Stomach (tissue), 9 donors: ENCODE data around the gene PPP1R9B. TPM values are rescaled to one million over a fixed set of nuclear protein-coding genes. Genes with fewer than 3 reads are reported as not detected.

Experiments used
- DNase-seq, 2 donors: peaks; one replicate each; pipeline versions ENCODE4 v3.0.0 to v3.0.0-alpha.2; 2013 to 2019
- H3K27ac ChIP-seq, 5 donors: fragments of 200-600 bp in 4 of 5; sonication (generic) in 4 of 5; one replicate each; pipeline ENCODE4 v1.5.1; 2013 to 2019; ENCODE audit warnings: mild to moderate bottlenecking in 1 of 5, moderate library complexity in 1 of 5
- H3K27me3 ChIP-seq, 3 donors: fragments of 200-600 bp; sonication (generic); one replicate each; pipeline ENCODE4 v1.5.1; 2017 to 2019; ENCODE audit warnings: mixed run types in 1 of 3
- H3K36me3 ChIP-seq, 4 donors: fragments of 200-600 bp; sonication (generic); 1 replicate in 3 of 4; 2 replicates in 1 of 4; pipeline ENCODE4 v1.5.1; 2016 to 2019
- H3K4me1 ChIP-seq, 4 donors: fragments of 200-600 bp; sonication (generic); one replicate each; pipeline ENCODE4 v1.5.1; 2016 to 2019
- H3K4me3 ChIP-seq, 4 donors: fragments of 200-600 bp; sonication (generic) in 3 of 4; one replicate each; pipeline ENCODE4 v1.5.1; 2016 to 2019; ENCODE audit warnings: mild to moderate bottlenecking in 1 of 4
- H3K9me3 ChIP-seq, 4 donors: fragments of 200-600 bp; sonication (generic); one replicate each; pipeline ENCODE4 v1.5.1; 2016 to 2019
- EP300 ChIP-seq: sonication (generic); formaldehyde crosslinking; IDR thresholded peaks from one replicate; pipeline ENCODE4 v1.6.1; 2017; ENCODE audit warnings: antibody characterized with exemption
- POLR2A ChIP-seq, 4 donors: fragments of 450-650 bp; IDR thresholded peaks; one replicate each; pipeline ENCODE4 v1.6.1; 2016; ENCODE audit warnings: antibody characterized with exemption in 4 of 4, control low read depth in 2 of 4, mild to moderate bottlenecking in 1 of 4, moderate library complexity in 1 of 4
- POLR2AphosphoS5 ChIP-seq, 3 donors: sonication (generic); formaldehyde crosslinking; IDR thresholded peaks; one replicate each; pipeline ENCODE4 v1.6.1; 2016; ENCODE audit warnings: antibody characterized with exemption in 3 of 3
- WGBS, 5 donors: extraction: QIAGEN DNeasy Blood & Tissue Kit in 3 of 5; methylation state at CpG; one replicate each; pipeline versions ENCODE4 v1.1.5 to v1.1.7; 2013 to 2018; 5-methylcytosine and 5-hydroxymethylcytosine counted together
- intact Hi-C: fragments of 100-400 bp; cut with DNase I; formaldehyde crosslinking; loops from one replicate; pipeline ENCODE4 v1.15.1; 2023; ENCODE audit warnings: low total_unique reads
- polyA plus RNA-seq, 3 donors: library from polyadenylated mRNA; stranded (reverse); fragments of 200-250 nt; gene quantifications; one replicate each; pipeline ENCODE4 v1.2.3, GENCODE V29; 2013
- total RNA-seq, 5 donors: library from RNA; depleted of rRNA; stranded (reverse); fragments of >200 nt; gene quantifications; one replicate each; pipeline versions ENCODE4 v1.1.0 to v1.2.3, GENCODE V29; 2014 to 2016
- TF ChIP-seq, protein P1 (sequence below), 7 experiments: fragments of 450-650 bp in 4 of 7; fragments of 200-600 bp in 3 of 7; sonication (generic) in 3 of 7; IDR thresholded peaks; one replicate each; pipeline ENCODE4 v1.5.1; 2016 to 2019; ENCODE audit warnings: antibody characterized with exemption in 7 of 7, control low read depth in 2 of 7, mild to moderate bottlenecking in 1 of 7
- donor health status: healthy with polysubstance abuse.
- donor health status: Bipolar disorder and iron deficiency.
- donor health status: healthy.

The PPP1R9B gene
- total and polyA plus RNA-seq, 8 donors, result 11.6 to 64.2 (median 18.9) TPM

- H3K9me3 ChIP-seq, result no peaks in the 10 kb centered on the region
- peaks cover 66 to 91% (median 84%) of the 10 kb centered on the region in 4 donors for H3K4me1 ChIP-seq
- peak overlapping the region; percentile 80 to 97 (median 92) for H3K27ac ChIP-seq
- H3K36me3 ChIP-seq, result peaks cover 5 to 14% (median 11%) of the 10 kb centered on the region in 4 donors
- DNase-seq, result peak; percentile 77 to 89
- H3K27me3 ChIP-seq, result no peaks in the 10 kb centered on the region
- intact Hi-C loops, result no loop called here
- TF ChIP-seq, protein P1, sequence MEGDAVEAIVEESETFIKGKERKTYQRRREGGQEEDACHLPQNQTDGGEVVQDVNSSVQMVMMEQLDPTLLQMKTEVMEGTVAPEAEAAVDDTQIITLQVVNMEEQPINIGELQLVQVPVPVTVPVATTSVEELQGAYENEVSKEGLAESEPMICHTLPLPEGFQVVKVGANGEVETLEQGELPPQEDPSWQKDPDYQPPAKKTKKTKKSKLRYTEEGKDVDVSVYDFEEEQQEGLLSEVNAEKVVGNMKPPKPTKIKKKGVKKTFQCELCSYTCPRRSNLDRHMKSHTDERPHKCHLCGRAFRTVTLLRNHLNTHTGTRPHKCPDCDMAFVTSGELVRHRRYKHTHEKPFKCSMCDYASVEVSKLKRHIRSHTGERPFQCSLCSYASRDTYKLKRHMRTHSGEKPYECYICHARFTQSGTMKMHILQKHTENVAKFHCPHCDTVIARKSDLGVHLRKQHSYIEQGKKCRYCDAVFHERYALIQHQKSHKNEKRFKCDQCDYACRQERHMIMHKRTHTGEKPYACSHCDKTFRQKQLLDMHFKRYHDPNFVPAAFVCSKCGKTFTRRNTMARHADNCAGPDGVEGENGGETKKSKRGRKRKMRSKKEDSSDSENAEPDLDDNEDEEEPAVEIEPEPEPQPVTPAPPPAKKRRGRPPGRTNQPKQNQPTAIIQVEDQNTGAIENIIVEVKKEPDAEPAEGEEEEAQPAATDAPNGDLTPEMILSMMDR (IDR thresholded peaks at IDR 0.05), result peak in 2 of 7 experiments; percentile 7 to 29
- peak in 2 of 3 donors; percentile 24 to 54 for TF ChIP-seq POLR2AphosphoS5 (IDR thresholded peaks at IDR 0.05)
- no peak for TF ChIP-seq POLR2A (IDR thresholded peaks at IDR 0.05)
- TF ChIP-seq EP300, result no peak
- H3K4me3 ChIP-seq, result peak overlapping the region; percentile 75 to 93 (median 85)
- WGBS, 5 donors, result 0 to 2% (median 1%) methylated on average over 41 to 123 of the region's 123 CpGs
Measured at GRCh38 chr17:50149417-50150353, 792 bp downstream of the PPP1R9B start.

- intact Hi-C loops, result no loop called here
- peaks cover 60 to 91% (median 85%) of the 10 kb centered on the region in 4 donors for H3K4me1 ChIP-seq
- WGBS, 5 donors, result 0 to 2% (median 1%) methylated on average over 9 to 30 of the region's 30 CpGs
Measured at GRCh38 chr17:50149091-50149416, 1.4 kb downstream of the PPP1R9B start.

DNA sequence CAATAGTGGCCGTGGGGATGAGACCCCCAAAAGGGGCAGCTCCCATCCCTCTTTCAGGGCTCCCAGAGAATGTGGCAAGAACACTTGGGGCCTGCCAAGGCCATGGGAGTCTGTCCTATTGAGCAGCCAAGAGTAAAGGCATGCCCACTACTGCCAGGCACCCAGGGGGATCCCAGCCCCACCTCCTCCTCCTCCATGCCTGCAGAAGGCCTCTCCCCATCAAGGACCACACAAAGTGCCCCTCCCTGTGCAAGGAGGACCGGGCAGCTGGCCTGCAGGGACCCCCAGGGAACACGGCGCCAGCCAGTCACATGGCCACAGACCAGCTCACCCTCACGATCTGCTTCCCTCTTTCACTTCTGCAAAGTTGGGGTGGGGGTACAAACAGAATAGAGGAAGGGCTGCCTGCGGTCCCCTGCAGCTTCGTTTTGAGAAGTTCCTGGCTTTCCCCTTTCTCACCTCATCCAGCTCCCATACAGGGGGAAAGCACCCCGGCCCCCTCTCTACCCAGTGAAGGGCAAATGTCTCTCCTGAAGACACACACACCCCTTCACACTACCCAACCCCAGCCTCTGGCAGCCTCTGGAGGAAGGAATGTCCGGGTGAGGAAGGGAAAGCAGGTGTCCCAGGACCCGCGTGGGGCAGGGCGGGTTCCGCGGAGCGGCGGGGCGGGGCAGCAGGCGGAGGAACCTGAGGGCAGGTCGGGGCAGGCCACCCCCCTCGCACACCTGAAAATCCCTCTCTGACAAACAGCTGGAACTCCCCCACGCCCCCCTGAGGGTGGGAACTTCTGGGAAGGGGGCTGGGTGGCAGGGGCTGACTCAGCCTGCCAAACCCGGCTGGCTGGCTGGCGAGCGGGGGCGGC, 2.0 kb downstream of the PPP1R9B start:
- Histone ChIP-seq H3K27ac (peak overlapping the region; percentile 24 to 97 (median 92)), H3K36me3 (peaks cover 16 to 26% (median 23%) of the 10 kb centered on the region in 4 donors), H3K4me1 (peaks cover 55 to 91% (median 81%) of the 10 kb centered on the region in 4 donors), H3K4me3 (peak overlapping the region; percentile 75 to 93 (median 85)), H3K9me3 (no peaks in the 10 kb centered on the region), H3K27me3 (no peaks in the 10 kb centered on the region)
- TF ChIP-seq, protein P1 (IDR thresholded peaks at IDR 0.05), result no peak
- TF ChIP-seq POLR2AphosphoS5 (IDR thresholded peaks at IDR 0.05), result peak in 1 of 3 donors; percentile 18
- DNase-seq, result peak; percentile 62 to 81
- 1 to 2% (median 1%) methylated on average over 13 to 25 of the region's 25 CpGs for whole genome bisulfite sequencing, 5 donors
- intact Hi-C loops, result no loop called here

More at GRCh38 chr17:50149091-50149416, 1.4 kb downstream of the PPP1R9B start:
- no peak for DNase-seq
- H3K27me3 ChIP-seq, result no peaks in the 10 kb centered on the region
- no peaks in the 10 kb centered on the region for H3K9me3 ChIP-seq
- TF ChIP-seq EP300 (no peak), POLR2AphosphoS5 (IDR thresholded peaks at IDR 0.05) (no peak), POLR2A (IDR thresholded peaks at IDR 0.05) (no peak)
- TF ChIP-seq, protein P1 (IDR thresholded peaks at IDR 0.05), result no peak
- H3K4me3 ChIP-seq, result peak overlapping the region; percentile 75 to 93 (median 85)
- H3K27ac ChIP-seq, result peak overlapping the region; percentile 80 to 97 (median 92)
- peaks cover 10 to 20% (median 17%) of the 10 kb centered on the region in 4 donors for H3K36me3 ChIP-seq

- H3K4me1 ChIP-seq, result peaks cover 54 to 87% (median 83%) of the 10 kb centered on the region in 4 donors
- intact Hi-C loops, result no loop called here
- H3K9me3 ChIP-seq, result no peaks in the 10 kb centered on the region
- H3K27me3 ChIP-seq, result no peaks in the 10 kb centered on the region
- TF ChIP-seq, protein P1 (IDR thresholded peaks at IDR 0.05), result no peak
- no peak for TF ChIP-seq POLR2A (IDR thresholded peaks at IDR 0.05)
- TF ChIP-seq POLR2AphosphoS5 (IDR thresholded peaks at IDR 0.05), result no peak
- TF ChIP-seq EP300, result no peak
- peaks cover 20 to 33% (median 29%) of the 10 kb centered on the region in 4 donors for H3K36me3 ChIP-seq
- H3K4me3 ChIP-seq, result peak overlapping the region; percentile 75 to 93 (median 85)
- DNase-seq, result peak in 1 of 2 donors; percentile 76
- H3K27ac ChIP-seq, result peak overlapping the region; percentile 16 to 97 (median 92)
- whole genome bisulfite sequencing, 5 donors, result 0 to 7% (median 4%) methylated on average over 4 to 5 of the region's 5 CpGs
Measured at GRCh38 chr17:50147841-50148225, 2.6 kb downstream of the PPP1R9B start.
